Measurements from ENCODE around the gene CEMIP. TPM values are rescaled to one million over a fixed set of nuclear protein-coding genes. Genes with fewer than 3 reads are reported as not detected.

Gene CEMIP
- total RNA-seq, 8 experiments from 2014 or later = 0.32 to 121 (median 3.0) TPM

DNA sequence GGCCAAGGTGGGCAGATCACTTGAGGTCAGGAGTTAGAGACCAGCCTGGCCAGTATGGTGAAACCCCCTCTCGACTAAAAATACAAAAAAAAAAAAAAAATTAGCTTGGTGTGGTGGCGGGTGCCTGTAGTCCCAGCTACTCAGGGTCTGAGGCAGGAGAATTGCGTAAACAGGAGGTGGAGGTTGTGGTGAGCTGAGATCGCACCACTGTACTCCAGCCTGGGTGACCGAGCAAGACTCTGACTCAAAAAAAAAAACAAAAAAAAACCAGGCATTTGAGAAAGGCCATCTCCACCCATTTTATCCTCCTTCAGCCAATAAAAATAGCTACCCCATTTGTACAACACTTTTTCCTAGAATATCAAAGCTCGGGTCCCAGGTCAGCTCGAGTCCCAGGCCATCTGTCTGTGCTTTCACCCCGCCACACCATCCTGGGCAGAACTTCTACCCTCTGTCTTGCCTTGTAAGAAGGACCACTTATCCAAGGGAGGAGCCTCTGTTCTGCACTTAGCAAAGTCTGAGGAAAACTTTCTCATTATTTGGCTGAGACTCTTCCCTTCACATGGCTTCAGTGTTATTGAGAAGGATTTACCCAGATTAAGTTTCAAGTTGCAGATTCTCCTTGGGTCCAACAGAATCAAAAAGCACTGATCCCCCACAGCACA lies 111.3 kb downstream of the CEMIP start:
- 51 to 93% (median 62%) methylated on average over 1 to 8 of the region's 8 CpGs; no CpG with 5 or more reads in 1 of the 10 experiments for WGBS, 10 experiments
- no peak for ATAC-seq (replicated peaks in 6 of 8)
- in situ Hi-C loops (cut with MboI; ENCODE audit: low pct_unique_long_range_greater_than_20kb in 2 of 9, low sequenced_read_pairs in 9 of 9, unreplicated experiment in 9 of 9) = no loop called here
- H3K27ac ChIP-seq = no peak overlapping the region
- H3K4me1 ChIP-seq (replicated peaks in 1 of 2) = no peaks in the 10 kb centered on the region
- H3K4me3 ChIP-seq = no peak overlapping the region

DNA sequence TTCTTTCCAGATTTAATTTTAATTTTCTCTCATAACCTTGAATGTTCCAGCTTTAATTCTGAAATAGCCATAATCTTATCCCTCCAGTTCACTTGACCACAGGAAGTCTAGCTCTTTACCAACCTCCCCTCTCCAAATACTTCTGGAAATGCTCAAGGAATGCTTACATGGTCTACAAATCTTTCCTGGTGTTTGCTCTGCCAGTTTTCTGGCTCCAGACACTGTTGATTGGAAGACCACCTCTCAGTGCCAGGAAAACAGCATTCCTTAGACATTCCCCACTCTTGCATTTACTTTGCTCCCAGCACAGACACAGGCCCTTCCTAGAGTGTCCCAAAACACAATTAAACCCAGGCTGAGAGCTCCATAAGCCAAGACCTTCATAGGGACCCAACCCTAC lies 111.8 kb downstream of the CEMIP start:
- Histone ChIP-seq H3K27ac (no peak overlapping the region), H3K4me1 (replicated peaks in 1 of 2) (no peaks in the 10 kb centered on the region), H3K4me3 (no peak overlapping the region)
- ATAC-seq (replicated peaks in 6 of 8) = no peak
- in situ Hi-C loops (cut with MboI; ENCODE audit: low pct_unique_long_range_greater_than_20kb in 2 of 9, low sequenced_read_pairs in 9 of 9, unreplicated experiment in 9 of 9) = no loop called here

DNA sequence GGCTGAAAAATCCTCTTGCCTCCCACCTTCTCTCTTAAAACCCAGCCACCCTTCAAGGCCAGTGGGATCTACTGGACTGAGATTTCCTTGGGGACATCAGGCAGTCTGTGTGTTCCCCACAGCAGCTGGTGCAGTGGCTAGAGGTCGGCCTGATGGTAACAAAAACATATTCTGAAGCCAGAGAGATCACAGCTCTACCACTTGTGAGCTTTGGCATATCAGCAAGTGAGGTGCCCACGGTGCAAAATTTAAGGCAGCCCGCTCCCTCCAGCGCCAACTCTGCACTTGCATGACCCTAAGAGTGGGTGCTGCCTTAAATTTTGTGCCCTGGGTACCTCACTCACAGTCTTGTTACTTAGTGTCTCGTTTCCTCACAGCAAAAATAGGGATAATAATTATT lies 113.2 kb downstream of the CEMIP start:
- Histone ChIP-seq H3K4me1 (replicated peaks in 1 of 2) (no peaks in the 10 kb centered on the region), H3K27ac (no peak overlapping the region), H3K4me3 (no peak overlapping the region)
- in situ Hi-C loops (cut with MboI; ENCODE audit: low pct_unique_long_range_greater_than_20kb in 2 of 9, low sequenced_read_pairs in 9 of 9, unreplicated experiment in 9 of 9) = no loop called here
- WGBS, 10 experiments = 40 to 100% (median 84%) methylated on average over 1 to 5 of the region's 5 CpGs; no CpG with 5 or more reads in 4 of the 10 experiments
- no peak for ATAC-seq (replicated peaks in 6 of 8)

DNA sequence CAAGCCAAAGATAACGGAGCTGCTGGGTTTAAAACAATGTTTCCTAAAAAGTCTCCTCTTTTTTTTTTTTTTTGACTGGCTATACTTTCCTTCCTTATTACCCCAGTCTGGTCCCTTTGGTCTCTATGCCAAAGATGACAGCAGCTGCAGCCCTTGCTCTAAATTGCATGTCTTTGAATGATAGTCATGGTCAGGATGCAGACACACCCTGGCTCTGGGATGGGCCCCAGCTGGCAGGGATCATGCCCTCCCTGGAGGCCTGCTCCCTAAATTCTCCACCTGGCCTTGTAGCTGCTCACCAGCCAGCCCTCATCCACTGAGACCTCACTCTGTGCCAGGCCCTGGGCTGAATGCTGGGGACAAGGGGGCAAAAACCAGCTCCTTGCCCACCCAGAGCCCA lies 114.6 kb downstream of the CEMIP start:
- 0 to 100% (median 92%) methylated on average over 1 of the region's 1 CpG; no CpG with 5 or more reads in 4 of the 10 experiments for WGBS, 10 experiments

DNA sequence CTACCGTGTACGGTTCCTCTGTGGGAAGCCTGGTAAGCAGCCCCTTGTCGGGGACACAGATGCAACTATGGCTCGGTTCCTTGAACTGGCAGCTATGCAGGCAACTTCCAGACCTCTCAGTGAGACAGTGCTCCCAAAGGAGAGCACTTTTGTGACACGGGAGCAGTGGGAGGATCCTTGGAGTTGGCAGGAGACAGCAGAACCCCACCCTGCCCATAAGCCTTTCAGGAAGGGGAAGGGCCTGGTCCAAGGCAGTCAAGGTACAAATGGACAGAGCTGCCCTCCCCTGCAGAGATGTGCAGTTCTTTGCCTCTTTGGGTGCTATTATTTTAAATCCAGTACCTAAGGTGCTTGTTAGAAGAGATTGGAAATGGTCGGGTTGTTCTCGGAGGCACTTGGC lies 115.9 kb downstream of the CEMIP start:
- no peak overlapping the region for H3K27ac ChIP-seq
- WGBS, 10 experiments = 83 to 100% (median 93%) methylated on average over 1 to 5 of the region's 7 CpGs; no CpG with 5 or more reads in 3 of the 10 experiments
- in situ Hi-C loops (cut with MboI; ENCODE audit: low pct_unique_long_range_greater_than_20kb in 2 of 9, low sequenced_read_pairs in 9 of 9, unreplicated experiment in 9 of 9) = no loop called here

More for the DNA sequence above, 114.6 kb downstream of the CEMIP start:
- Histone ChIP-seq H3K4me1 (replicated peaks in 1 of 2) (no peaks in the 10 kb centered on the region), H3K4me3 (no peak overlapping the region), H3K27ac (no peak overlapping the region)
- peak in 3 of 8 experiments; percentile 17 to 69 (median 43) for ATAC-seq (replicated peaks in 6 of 8)
- in situ Hi-C loops (cut with MboI; ENCODE audit: low pct_unique_long_range_greater_than_20kb in 2 of 9, low sequenced_read_pairs in 9 of 9, unreplicated experiment in 9 of 9) = no loop called here

DNA sequence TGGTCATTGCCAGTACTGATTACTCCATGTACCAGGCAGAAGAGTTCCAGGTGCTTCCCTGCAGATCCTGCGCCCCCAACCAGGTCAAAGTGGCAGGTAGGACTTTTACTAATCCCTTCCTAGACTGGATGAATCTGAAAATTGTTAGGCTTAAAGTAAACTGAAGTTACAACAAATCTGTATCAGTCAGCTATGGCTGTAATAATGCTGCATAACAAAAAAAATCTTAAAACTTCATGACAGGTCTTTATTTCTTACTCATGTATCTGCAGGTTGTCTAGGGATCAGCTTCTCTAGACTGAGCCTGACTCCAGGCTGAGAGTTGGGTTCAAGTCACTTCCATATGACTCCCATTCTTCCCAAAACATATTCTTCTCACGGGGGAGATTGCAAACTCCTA lies 116.8 kb downstream of the CEMIP start:
- whole genome bisulfite sequencing, 10 experiments = 25 to 100% (median 96%) methylated on average over 1 to 2 of the region's 2 CpGs
- in situ Hi-C loops (cut with MboI; ENCODE audit: low pct_unique_long_range_greater_than_20kb in 2 of 9, low sequenced_read_pairs in 9 of 9, unreplicated experiment in 9 of 9) = no loop called here
- Histone ChIP-seq H3K4me3 (no peak overlapping the region), H3K27ac (no peak overlapping the region), H3K4me1 (replicated peaks in 1 of 2) (no peaks in the 10 kb centered on the region)
- no peak for ATAC-seq (replicated peaks in 6 of 8)

More for the DNA sequence above, 115.9 kb downstream of the CEMIP start:
- H3K4me3 ChIP-seq = no peak overlapping the region
- ATAC-seq (replicated peaks in 6 of 8) = peak in 2 of 8 experiments; percentile 33 to 49
- no peaks in the 10 kb centered on the region for H3K4me1 ChIP-seq (replicated peaks in 1 of 2)

DNA sequence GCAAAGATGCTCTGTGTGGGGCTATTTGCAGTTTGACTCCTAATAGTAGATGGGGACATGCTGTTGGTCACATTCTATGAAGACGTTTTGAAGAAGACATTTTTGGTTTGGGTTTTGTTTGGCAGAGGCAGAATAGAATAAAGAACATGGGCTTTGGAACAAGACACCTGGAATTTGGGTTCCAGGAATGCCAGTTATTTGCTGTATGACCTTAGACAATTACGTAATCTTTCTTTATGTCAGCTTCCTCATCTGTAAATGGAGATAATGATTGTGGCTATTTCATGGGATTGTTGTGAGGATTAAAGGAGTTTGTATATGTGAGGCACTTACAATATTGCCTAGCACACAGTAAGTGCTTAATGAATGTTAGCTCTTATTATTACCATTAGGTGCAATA lies 118.9 kb downstream of the CEMIP start:
- Histone ChIP-seq H3K4me1 (replicated peaks in 1 of 2) (no peaks in the 10 kb centered on the region), H3K4me3 (no peak overlapping the region), H3K27ac (no peak overlapping the region)
- 67 to 100% (median 74%) methylated on average over 1 to 2 of the region's 2 CpGs; no CpG with 5 or more reads in 2 of the 10 experiments for WGBS, 10 experiments
- ATAC-seq (replicated peaks in 6 of 8) = no peak
- in situ Hi-C loops (cut with MboI; ENCODE audit: low pct_unique_long_range_greater_than_20kb in 2 of 9, low sequenced_read_pairs in 9 of 9, unreplicated experiment in 9 of 9) = no loop called here

DNA sequence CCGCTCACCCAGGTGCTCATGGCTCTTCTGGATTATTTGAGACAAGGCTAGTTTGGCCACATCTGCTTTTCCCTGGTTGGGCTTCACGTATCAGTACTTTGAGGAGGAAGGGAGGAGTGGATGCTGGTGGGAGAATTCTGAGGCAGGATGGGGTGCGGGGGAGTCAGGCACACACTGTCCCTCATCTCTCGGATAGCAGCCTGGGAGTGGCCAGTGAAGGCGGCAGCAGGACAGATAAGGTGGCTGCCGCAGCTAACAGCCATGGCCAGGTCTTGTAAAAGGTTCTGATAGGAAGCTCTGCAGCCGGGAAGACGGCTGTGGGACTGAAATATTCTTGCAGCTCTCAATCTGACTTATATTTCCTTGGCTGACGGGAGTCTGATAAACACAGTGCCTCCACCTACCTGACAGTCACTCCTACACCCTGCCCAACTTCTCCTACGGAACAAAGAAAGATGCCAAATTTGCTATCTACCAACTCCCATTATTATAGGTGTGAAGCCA lies 123.2 kb downstream of the CEMIP start:
- WGBS, 10 experiments = 80 to 96% (median 84%) methylated on average over 1 to 6 of the region's 10 CpGs; no CpG with 5 or more reads in 2 of the 10 experiments
- Histone ChIP-seq H3K27ac (no peak overlapping the region), H3K4me1 (replicated peaks in 1 of 2) (no peaks in the 10 kb centered on the region), H3K4me3 (no peak overlapping the region)
- in situ Hi-C loops (cut with MboI; ENCODE audit: low pct_unique_long_range_greater_than_20kb in 2 of 9, low sequenced_read_pairs in 9 of 9, unreplicated experiment in 9 of 9) = no loop called here
- ATAC-seq (replicated peaks in 6 of 8) = no peak

DNA sequence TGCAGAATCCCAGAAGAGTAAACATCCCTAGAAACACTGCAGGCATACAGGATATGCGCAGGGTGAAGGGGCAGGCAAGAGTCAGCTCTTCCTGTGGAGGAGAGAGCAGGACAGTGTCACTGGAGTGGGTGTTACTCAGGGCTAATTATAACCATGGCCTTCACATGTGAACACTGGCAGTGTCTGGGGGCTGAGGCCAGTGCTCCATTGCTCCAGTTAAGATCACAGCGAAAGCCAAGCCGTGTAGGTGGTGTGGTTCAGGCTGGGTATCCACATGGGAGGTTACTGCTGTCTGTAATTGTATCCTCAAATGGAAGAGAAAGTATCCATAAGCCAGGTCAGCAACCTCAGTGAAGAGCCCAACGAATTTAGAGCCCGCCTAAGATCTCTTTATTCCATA lies 125.8 kb downstream of the CEMIP start:
- Histone ChIP-seq H3K27ac (no peak overlapping the region), H3K4me1 (replicated peaks in 1 of 2) (no peaks in the 10 kb centered on the region), H3K4me3 (no peak overlapping the region)
- peak; percentile 29 to 74 (median 64) for ATAC-seq (replicated peaks in 6 of 8)
- WGBS, 10 experiments = 20 to 100% (median 70%) methylated on average over 1 to 5 of the region's 5 CpGs; no CpG with 5 or more reads in 2 of the 10 experiments
- in situ Hi-C loops (cut with MboI; ENCODE audit: low pct_unique_long_range_greater_than_20kb in 2 of 9, low sequenced_read_pairs in 9 of 9, unreplicated experiment in 9 of 9) = no loop called here

DNA sequence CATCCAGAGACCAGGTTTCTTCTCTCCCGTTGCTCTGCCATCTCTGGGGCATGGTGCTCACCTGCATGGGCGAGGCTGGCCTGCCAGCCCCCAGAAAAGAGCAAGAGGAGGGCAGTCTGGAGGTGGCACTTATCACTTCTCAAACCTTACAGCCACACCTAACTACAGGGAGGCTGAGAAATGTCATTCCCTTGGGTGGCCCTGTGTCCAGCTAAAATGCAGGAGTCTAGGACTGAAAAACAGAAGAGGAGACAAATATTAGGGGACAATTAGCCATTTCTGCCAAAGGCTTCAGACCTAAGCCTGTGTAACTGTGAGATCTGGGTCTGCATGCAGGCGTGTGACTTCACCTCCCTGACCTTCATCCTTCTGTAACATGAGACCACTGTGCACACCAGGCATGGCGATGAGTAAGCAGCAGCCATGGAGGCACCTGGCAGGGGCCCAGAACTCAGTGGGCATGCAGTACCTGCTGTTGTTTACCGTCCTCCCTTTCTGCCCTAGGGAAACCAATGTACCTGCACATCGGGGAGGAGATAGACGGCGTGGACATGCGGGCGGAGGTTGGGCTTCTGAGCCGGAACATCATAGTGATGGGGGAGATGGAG lies 127.1 kb downstream of the CEMIP start:
- H3K4me3 ChIP-seq = no peak overlapping the region
- peak in 1 of 8 experiments; percentile 21 for ATAC-seq (replicated peaks in 6 of 8)
- H3K27ac ChIP-seq = no peak overlapping the region
- in situ Hi-C loops (cut with MboI; ENCODE audit: low pct_unique_long_range_greater_than_20kb in 2 of 9, low sequenced_read_pairs in 9 of 9, unreplicated experiment in 9 of 9) = no loop called here
- no peaks in the 10 kb centered on the region for H3K4me1 ChIP-seq (replicated peaks in 1 of 2)
- WGBS, 10 experiments = 40 to 93% (median 71%) methylated on average over 1 to 6 of the region's 11 CpGs; no CpG with 5 or more reads in 5 of the 10 experiments

DNA sequence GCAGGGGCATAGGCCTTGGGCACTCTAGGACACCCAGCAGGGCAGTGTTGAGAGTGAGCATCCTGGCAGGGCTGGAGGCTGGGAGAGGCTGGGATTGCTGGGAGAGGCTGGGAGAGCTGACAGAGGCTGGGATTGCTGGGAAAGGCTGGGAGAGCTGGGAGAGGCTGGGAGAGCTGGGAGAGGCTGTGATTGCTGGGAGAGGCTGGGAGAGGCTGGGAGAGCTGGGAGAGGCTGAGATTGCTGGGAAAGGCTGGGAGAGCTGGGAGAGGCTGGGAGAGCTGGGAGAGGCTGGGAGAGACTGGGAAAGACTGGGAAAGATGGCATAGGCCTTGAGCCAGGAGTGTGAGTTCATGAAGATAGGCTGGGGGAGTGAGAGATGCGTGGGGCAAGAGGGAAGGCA lies 132.7 kb downstream of the CEMIP start:
- H3K27ac ChIP-seq = no peak overlapping the region
- ATAC-seq (replicated peaks in 6 of 8) = peak in 2 of 8 experiments; percentile 48 to 66
- no peaks in the 10 kb centered on the region for H3K4me1 ChIP-seq (replicated peaks in 1 of 2)
- WGBS, 10 experiments = 100% methylated on average over 1 of the region's 1 CpG; no CpG with 5 or more reads in 7 of the 10 experiments
- no peak overlapping the region for H3K4me3 ChIP-seq
- in situ Hi-C loops (cut with MboI; ENCODE audit: low pct_unique_long_range_greater_than_20kb in 2 of 9, low sequenced_read_pairs in 9 of 9, unreplicated experiment in 9 of 9) = no loop called here

DNA sequence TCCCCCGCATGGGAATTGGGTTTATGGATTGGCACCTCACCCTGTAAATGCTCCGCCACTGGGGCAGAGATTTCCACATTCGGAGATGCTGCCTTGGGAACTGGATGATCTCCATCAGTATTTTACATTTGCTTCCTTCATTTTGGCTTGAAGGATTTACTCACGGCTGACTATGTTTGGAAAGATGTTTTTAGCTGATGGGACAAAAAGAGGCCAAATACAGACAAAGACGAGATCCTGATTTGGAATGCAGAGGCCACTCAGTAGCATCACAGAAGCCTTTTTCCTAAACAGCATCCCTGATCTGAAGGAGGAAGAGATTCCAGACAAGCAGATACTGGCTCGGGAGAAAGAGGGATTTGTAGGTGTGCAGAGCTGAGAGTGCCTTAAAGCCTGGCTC lies 133.5 kb downstream of the CEMIP start:
- in situ Hi-C loops (cut with MboI; ENCODE audit: low pct_unique_long_range_greater_than_20kb in 2 of 9, low sequenced_read_pairs in 9 of 9, unreplicated experiment in 9 of 9) = no loop called here
- no peak for ATAC-seq (replicated peaks in 6 of 8)
- Histone ChIP-seq H3K4me3 (no peak overlapping the region), H3K27ac (no peak overlapping the region), H3K4me1 (replicated peaks in 1 of 2) (no peaks in the 10 kb centered on the region)
- 29 to 100% (median 91%) methylated on average over 1 to 4 of the region's 6 CpGs for WGBS, 10 experiments

DNA sequence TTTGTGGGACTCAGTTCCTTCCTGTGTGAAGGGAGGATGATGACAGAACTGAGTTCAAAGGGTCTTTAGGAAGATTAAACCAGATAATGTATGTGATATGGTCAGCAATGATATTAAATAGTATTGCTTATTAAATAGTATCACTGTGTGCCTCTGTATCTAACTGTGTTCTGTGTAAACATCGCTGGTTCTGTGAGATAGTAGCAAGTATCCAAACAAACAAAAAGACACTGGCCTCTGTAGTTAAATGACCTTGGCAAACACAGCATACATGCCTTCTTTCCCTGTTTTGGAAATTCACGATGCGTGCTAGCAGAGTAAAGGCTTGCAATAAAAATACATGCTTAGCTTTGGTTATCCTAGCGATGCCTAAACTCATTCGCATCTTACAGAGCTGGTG lies 134.4 kb downstream of the CEMIP start:
- ATAC-seq (replicated peaks in 6 of 8) = peak in 1 of 8 experiments; percentile 24

More for the DNA sequence above, 134.4 kb downstream of the CEMIP start:
- Histone ChIP-seq H3K27ac (no peak overlapping the region), H3K4me1 (replicated peaks in 1 of 2) (no peaks in the 10 kb centered on the region), H3K4me3 (no peak overlapping the region)
- in situ Hi-C loops (cut with MboI; ENCODE audit: low pct_unique_long_range_greater_than_20kb in 2 of 9, low sequenced_read_pairs in 9 of 9, unreplicated experiment in 9 of 9) = no loop called here
- WGBS, 10 experiments = 83 to 100% (median 89%) methylated on average over 1 to 5 of the region's 5 CpGs; no CpG with 5 or more reads in 2 of the 10 experiments

Measured in motor neuron (in vitro differentiated cells).